ENCODE data around the gene IQCH.

IQCH gene

DNA sequence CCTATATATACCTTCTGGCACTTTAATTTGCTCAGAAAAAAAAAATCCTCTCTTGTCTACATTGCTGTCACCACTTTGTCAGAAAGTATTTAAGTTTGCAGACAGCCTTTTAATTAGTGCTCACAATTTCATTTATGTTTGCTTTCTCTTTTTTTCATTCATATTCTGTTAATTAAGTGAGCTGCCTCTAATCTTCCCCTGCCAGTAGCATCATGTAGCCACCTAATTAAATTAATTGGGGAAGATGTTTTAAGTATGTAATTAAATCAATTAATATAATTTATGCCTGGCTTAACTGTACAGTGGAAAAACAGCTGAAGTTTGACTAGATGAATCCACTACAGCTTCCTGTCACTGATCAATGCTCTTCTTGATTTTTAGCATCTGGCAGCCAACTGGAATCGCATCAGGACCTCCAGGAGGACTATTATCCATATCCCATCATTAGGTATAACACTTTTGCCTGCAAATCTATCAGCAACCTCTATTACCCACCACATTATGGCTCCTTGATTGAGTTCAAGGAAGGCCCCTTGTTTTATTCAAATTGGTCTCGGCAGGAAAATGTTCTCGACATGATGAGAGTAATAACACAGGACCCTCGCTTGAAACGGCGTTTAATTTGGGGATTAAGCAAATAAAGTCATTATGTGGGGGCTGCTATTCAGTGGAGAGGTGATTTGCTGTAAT, 118.5 kb downstream of the IQCH start:
- no peaks in the 10 kb centered on the region for H3K79me2 ChIP-seq (ENCODE audit: control insufficient read depth, insufficient read depth, low read length, unreplicated experiment)
- H3K27ac ChIP-seq (ENCODE audit: low read depth, low read length): no peak overlapping the region
- H2AFZ ChIP-seq (ENCODE audit: low read length, unreplicated experiment): no peak overlapping the region
- H3K4me1 ChIP-seq (ENCODE audit: control insufficient read depth, insufficient read depth, low read length, unreplicated experiment): no peaks in the 10 kb centered on the region
- H3K4me3 ChIP-seq (ENCODE audit: low read depth, low read length): no peak overlapping the region
- H3K27me3 ChIP-seq (ENCODE audit: insufficient read depth, low read length): no peaks in the 10 kb centered on the region
- no peaks in the 10 kb centered on the region for H3K36me3 ChIP-seq (ENCODE audit: insufficient read depth, low read length)

DNA sequence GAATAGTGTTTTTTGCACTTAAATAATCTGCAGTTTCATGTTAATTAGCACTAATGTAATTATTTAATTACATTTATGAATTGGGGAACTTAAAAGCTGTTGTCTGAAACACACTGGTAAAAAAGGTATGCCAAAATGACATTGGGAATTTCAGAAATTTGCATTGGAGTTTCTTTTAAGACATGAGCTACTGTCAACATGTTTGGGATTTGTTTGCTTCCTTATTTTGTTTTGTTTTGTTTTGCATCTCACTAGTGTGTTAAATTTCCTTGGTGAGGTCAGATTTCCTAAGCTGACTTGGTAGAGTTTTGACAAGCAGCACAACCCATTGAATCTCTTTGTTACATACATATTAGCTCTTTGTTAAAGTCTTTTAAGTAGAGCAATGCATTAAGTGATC, 119.4 kb downstream of the IQCH start:
- no peaks in the 10 kb centered on the region for H3K79me2 ChIP-seq (ENCODE audit: control insufficient read depth, insufficient read depth, low read length, unreplicated experiment)
- no peaks in the 10 kb centered on the region for H3K36me3 ChIP-seq (ENCODE audit: insufficient read depth, low read length)
- no peak overlapping the region for H3K4me3 ChIP-seq (ENCODE audit: low read depth, low read length)
- H3K27me3 ChIP-seq (ENCODE audit: insufficient read depth, low read length): no peaks in the 10 kb centered on the region
- H3K4me1 ChIP-seq (ENCODE audit: control insufficient read depth, insufficient read depth, low read length, unreplicated experiment): no peaks in the 10 kb centered on the region
- H3K27ac ChIP-seq (ENCODE audit: low read depth, low read length): no peak overlapping the region
- H2AFZ ChIP-seq (ENCODE audit: low read length, unreplicated experiment): no peak overlapping the region

DNA sequence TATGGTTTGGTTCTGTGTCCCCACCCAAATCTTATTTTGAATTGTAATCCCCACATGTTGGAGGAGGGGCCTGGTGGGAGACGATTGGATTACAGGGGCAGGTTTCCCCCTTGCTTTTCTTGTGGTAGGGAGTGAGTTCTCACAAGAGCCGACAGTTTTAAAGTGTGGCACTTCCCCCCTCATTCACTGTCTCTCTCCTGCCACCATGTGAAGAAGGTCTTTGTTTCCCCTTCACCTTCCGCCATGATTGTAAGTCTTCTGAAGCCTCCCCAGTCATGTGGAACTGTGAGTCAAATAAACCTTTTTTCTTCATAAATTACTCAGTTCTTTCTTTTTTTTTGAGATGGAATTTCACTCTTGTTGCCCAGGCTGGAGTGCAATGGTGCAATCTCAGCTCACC, 124.9 kb downstream of the IQCH start:
- Histone ChIP-seq H3K4me3 (ENCODE audit: low read depth, low read length) (no peak overlapping the region), H3K4me1 (ENCODE audit: control insufficient read depth, insufficient read depth, low read length, unreplicated experiment) (no peaks in the 10 kb centered on the region), H3K79me2 (ENCODE audit: control insufficient read depth, insufficient read depth, low read length, unreplicated experiment) (no peaks in the 10 kb centered on the region), H3K27ac (ENCODE audit: low read depth, low read length) (no peak overlapping the region), H3K27me3 (ENCODE audit: insufficient read depth, low read length) (no peaks in the 10 kb centered on the region), H2AFZ (ENCODE audit: low read length, unreplicated experiment) (no peak overlapping the region), H3K36me3 (ENCODE audit: insufficient read depth, low read length) (no peaks in the 10 kb centered on the region)

GRCh38 chr15:67380921-67381320, 126.3 kb downstream of the IQCH start:
- Histone ChIP-seq H3K4me1 (ENCODE audit: control insufficient read depth, insufficient read depth, low read length, unreplicated experiment) (no peaks in the 10 kb centered on the region), H3K27ac (ENCODE audit: low read depth, low read length) (no peak overlapping the region), H2AFZ (ENCODE audit: low read length, unreplicated experiment) (no peak overlapping the region), H3K4me3 (ENCODE audit: low read depth, low read length) (no peak overlapping the region), H3K36me3 (ENCODE audit: insufficient read depth, low read length) (no peaks in the 10 kb centered on the region), H3K79me2 (ENCODE audit: control insufficient read depth, insufficient read depth, low read length, unreplicated experiment) (no peaks in the 10 kb centered on the region), H3K27me3 (ENCODE audit: insufficient read depth, low read length) (no peaks in the 10 kb centered on the region)

DNA sequence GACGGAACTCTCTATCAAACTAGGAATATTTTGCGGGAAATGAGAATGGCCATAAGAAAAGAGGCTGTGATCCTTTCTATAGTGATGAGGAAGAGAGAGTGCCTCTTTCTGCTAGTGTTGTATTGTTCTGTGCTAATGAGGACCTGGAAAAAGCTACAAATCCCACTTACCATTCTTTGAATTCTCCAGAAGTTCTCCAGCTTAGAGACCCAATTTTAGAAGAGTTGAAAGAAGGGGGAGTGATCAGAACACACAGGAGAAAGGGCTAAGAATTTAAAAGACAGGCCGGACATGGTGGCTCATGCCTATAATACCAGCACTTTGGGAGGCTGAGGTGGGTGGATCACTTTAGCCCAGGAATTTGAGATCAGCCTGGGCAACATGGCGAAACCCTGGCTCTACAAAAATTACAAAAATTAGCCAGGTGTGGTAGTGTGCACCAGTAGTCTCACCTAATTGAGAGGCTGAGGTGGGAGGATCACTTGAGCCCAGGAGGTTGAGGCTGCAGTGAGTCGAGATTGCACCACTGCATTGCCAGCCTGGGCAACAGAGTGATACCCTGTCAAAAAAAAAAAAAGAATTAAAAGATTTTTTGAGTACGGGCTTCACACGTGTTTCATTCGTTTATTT, 126.9 kb downstream of the IQCH start:
- H3K79me2 ChIP-seq (ENCODE audit: control insufficient read depth, insufficient read depth, low read length, unreplicated experiment): no peaks in the 10 kb centered on the region
- H3K27me3 ChIP-seq (ENCODE audit: insufficient read depth, low read length): no peaks in the 10 kb centered on the region
- no peak overlapping the region for H2AFZ ChIP-seq (ENCODE audit: low read length, unreplicated experiment)
- no peaks in the 10 kb centered on the region for H3K36me3 ChIP-seq (ENCODE audit: insufficient read depth, low read length)
- H3K4me3 ChIP-seq (ENCODE audit: low read depth, low read length): no peak overlapping the region
- H3K27ac ChIP-seq (ENCODE audit: low read depth, low read length): no peak overlapping the region
- H3K4me1 ChIP-seq (ENCODE audit: control insufficient read depth, insufficient read depth, low read length, unreplicated experiment): no peaks in the 10 kb centered on the region

- Histone ChIP-seq H3K4me1 (ENCODE audit: control insufficient read depth, insufficient read depth, low read length, unreplicated experiment) (no peaks in the 10 kb centered on the region), H3K36me3 (ENCODE audit: insufficient read depth, low read length) (no peaks in the 10 kb centered on the region), H3K4me3 (ENCODE audit: low read depth, low read length) (no peak overlapping the region), H2AFZ (ENCODE audit: low read length, unreplicated experiment) (no peak overlapping the region), H3K27ac (ENCODE audit: low read depth, low read length) (no peak overlapping the region), H3K27me3 (ENCODE audit: insufficient read depth, low read length) (no peaks in the 10 kb centered on the region), H3K79me2 (ENCODE audit: control insufficient read depth, insufficient read depth, low read length, unreplicated experiment) (no peaks in the 10 kb centered on the region)
Observed at GRCh38 chr15:67382723-67383122, 128.1 kb downstream of the IQCH start.

DNA sequence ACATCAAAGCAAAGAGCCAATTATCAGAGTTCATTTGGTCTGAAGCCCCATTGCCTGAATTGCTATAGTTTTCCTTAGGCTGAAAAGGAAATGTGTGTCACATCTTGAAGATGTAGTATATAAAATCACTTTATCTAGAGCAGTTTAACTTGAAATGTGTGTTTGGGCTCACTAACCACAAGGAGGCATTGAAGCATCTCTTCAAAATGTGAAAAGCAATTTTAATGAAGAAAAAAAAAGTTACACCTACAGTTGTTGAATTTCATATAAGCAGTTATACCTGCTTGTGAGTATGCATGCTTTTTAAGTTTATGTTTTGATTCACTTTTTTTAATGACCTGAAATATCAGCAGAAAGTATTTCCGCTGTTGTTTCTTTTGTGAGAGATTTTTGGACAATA, 129.3 kb downstream of the IQCH start:
- no peaks in the 10 kb centered on the region for H3K36me3 ChIP-seq (ENCODE audit: insufficient read depth, low read length)
- H3K4me1 ChIP-seq (ENCODE audit: control insufficient read depth, insufficient read depth, low read length, unreplicated experiment): no peaks in the 10 kb centered on the region
- no peaks in the 10 kb centered on the region for H3K79me2 ChIP-seq (ENCODE audit: control insufficient read depth, insufficient read depth, low read length, unreplicated experiment)
- no peaks in the 10 kb centered on the region for H3K27me3 ChIP-seq (ENCODE audit: insufficient read depth, low read length)
- H3K27ac ChIP-seq (ENCODE audit: low read depth, low read length): no peak overlapping the region
- no peak overlapping the region for H2AFZ ChIP-seq (ENCODE audit: low read length, unreplicated experiment)
- no peak overlapping the region for H3K4me3 ChIP-seq (ENCODE audit: low read depth, low read length)

DNA sequence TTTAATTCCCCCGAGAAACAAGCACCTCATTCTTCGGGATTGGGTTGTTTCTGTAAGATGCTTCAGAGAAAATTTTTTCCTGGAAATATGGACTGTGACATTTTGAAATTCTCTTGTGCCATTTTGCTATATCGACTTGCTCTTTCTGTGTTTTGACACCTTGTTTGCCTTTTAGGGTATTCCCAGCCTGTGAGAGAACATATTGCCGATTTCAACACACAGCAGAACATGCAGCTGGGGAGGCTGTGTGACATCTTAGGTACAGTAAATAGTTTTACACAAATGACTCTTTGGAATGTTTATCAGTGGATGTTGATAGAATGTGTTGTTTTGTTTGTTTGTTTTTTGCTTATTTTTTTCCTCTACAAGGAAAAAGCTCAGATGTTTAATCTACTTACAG, 130.2 kb downstream of the IQCH start:
- H3K36me3 ChIP-seq (ENCODE audit: insufficient read depth, low read length): no peaks in the 10 kb centered on the region
- H3K4me1 ChIP-seq (ENCODE audit: control insufficient read depth, insufficient read depth, low read length, unreplicated experiment): no peaks in the 10 kb centered on the region
- H3K4me3 ChIP-seq (ENCODE audit: low read depth, low read length): no peak overlapping the region
- no peaks in the 10 kb centered on the region for H3K79me2 ChIP-seq (ENCODE audit: control insufficient read depth, insufficient read depth, low read length, unreplicated experiment)
- H3K27me3 ChIP-seq (ENCODE audit: insufficient read depth, low read length): no peaks in the 10 kb centered on the region
- no peak overlapping the region for H3K27ac ChIP-seq (ENCODE audit: low read depth, low read length)
- H2AFZ ChIP-seq (ENCODE audit: low read length, unreplicated experiment): no peak overlapping the region

DNA sequence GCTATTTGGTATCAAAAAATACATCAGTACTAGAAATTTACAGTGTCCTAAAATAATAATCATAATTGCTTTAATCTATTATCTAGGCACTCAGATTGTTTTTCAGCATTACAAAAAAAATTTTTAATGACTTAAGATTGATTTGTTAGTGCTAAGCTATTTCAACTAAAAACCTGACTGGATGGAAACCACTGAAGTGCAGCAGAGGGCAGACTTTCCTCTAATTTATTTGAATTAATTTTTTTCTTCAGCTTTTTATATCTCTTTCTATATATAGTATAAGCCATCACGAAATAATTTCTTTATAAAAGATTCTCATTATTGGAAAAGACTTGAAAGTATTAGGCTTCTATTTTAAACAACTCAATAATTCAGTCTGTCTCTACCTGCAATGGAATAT, 131.4 kb downstream of the IQCH start:
- Histone ChIP-seq H3K27ac (ENCODE audit: low read depth, low read length) (no peak overlapping the region), H3K4me3 (ENCODE audit: low read depth, low read length) (no peak overlapping the region), H3K4me1 (ENCODE audit: control insufficient read depth, insufficient read depth, low read length, unreplicated experiment) (no peaks in the 10 kb centered on the region), H3K27me3 (ENCODE audit: insufficient read depth, low read length) (no peaks in the 10 kb centered on the region), H3K79me2 (ENCODE audit: control insufficient read depth, insufficient read depth, low read length, unreplicated experiment) (no peaks in the 10 kb centered on the region), H3K36me3 (ENCODE audit: insufficient read depth, low read length) (no peaks in the 10 kb centered on the region), H2AFZ (ENCODE audit: low read length, unreplicated experiment) (no peak overlapping the region)

GRCh38 chr15:67386947-67387346, 132.4 kb downstream of the IQCH start:
- H3K79me2 ChIP-seq (ENCODE audit: control insufficient read depth, insufficient read depth, low read length, unreplicated experiment): no peaks in the 10 kb centered on the region
- H3K36me3 ChIP-seq (ENCODE audit: insufficient read depth, low read length): no peaks in the 10 kb centered on the region
- H3K4me1 ChIP-seq (ENCODE audit: control insufficient read depth, insufficient read depth, low read length, unreplicated experiment): no peaks in the 10 kb centered on the region
- H3K27me3 ChIP-seq (ENCODE audit: insufficient read depth, low read length): no peaks in the 10 kb centered on the region
- H3K4me3 ChIP-seq (ENCODE audit: low read depth, low read length): no peak overlapping the region
- H3K27ac ChIP-seq (ENCODE audit: low read depth, low read length): no peak overlapping the region
- no peak overlapping the region for H2AFZ ChIP-seq (ENCODE audit: low read length, unreplicated experiment)

- no peaks in the 10 kb centered on the region for H3K36me3 ChIP-seq (ENCODE audit: insufficient read depth, low read length)
- no peaks in the 10 kb centered on the region for H3K4me1 ChIP-seq (ENCODE audit: control insufficient read depth, insufficient read depth, low read length, unreplicated experiment)
- H3K27ac ChIP-seq (ENCODE audit: low read depth, low read length): no peak overlapping the region
- no peaks in the 10 kb centered on the region for H3K27me3 ChIP-seq (ENCODE audit: insufficient read depth, low read length)
- no peaks in the 10 kb centered on the region for H3K79me2 ChIP-seq (ENCODE audit: control insufficient read depth, insufficient read depth, low read length, unreplicated experiment)
- H3K4me3 ChIP-seq (ENCODE audit: low read depth, low read length): no peak overlapping the region
- H2AFZ ChIP-seq (ENCODE audit: low read length, unreplicated experiment): no peak overlapping the region
Observed at GRCh38 chr15:67389975-67390374, 135.4 kb downstream of the IQCH start.
